Right lobe of liver (tissue), 4 donors: Measurements from ENCODE around the gene AKT1S1.

Source experiments
- POLR2A ChIP-seq: fragments of 450-650 bp; IDR thresholded peaks from one replicate; pipeline ENCODE4 v1.6.1; 2017; ENCODE audit warnings: antibody characterized with exemption, mild to moderate bottlenecking
- TF ChIP-seq, protein P1 (sequence below), 4 donors: fragments of 200-600 bp in 3 of 4; fragments of 450-650 bp in 1 of 4; IDR thresholded peaks; one replicate each; pipeline versions ENCODE4 v1.5.1 to v1.8.0; 2016 to 2022; ENCODE audit warnings: antibody characterized with exemption in 4 of 4, mild to moderate bottlenecking in 2 of 4
- donor health status: DM: no; HTN: no; CAD: no.
- donor health status: DM: no; HTN: no; CAD: no.
- donor health status: DM: no; HTN: yes; CAD: no.

DNA sequence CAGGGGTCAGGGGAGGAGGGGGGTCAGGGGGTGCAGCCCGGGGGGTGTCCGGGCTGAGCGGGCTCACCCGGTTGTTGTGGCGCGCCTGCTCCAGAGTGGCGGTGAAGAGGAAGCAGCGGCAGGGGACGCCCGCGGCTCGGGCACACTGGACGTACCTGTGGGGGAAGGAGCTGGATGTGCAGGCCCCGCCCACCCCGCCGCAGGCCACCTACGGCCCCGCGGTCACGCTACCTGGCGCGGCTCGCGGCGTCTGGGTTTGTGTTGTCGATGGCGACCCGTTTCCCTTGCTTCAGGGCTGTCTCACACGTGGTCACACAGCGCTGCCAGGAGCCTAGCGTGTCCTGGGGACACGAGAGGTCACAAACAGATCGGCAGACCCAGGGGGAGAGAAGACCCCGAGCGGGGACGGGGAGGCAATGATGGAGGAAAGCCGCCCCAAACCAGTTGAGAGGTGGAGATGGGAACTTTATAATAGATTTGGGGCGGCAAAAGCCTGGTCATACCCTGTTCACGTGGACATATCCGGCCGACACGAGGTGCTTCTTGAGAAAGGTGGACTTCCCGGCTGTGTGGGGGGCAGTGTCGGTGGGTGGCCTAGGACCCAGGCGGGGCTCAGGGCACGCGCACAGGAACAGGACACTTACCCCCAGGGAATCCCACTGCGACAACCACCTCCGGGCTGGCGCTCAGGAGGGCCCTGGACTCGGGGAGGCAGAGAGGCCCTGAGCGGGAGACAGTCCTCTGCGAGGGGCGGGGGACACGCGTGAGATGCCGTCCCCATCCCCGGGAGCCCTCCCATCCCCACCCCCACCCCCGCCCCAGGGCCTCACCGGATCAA is 15.4 kb downstream of the AKT1S1 start:
- TF ChIP-seq, protein P1, sequence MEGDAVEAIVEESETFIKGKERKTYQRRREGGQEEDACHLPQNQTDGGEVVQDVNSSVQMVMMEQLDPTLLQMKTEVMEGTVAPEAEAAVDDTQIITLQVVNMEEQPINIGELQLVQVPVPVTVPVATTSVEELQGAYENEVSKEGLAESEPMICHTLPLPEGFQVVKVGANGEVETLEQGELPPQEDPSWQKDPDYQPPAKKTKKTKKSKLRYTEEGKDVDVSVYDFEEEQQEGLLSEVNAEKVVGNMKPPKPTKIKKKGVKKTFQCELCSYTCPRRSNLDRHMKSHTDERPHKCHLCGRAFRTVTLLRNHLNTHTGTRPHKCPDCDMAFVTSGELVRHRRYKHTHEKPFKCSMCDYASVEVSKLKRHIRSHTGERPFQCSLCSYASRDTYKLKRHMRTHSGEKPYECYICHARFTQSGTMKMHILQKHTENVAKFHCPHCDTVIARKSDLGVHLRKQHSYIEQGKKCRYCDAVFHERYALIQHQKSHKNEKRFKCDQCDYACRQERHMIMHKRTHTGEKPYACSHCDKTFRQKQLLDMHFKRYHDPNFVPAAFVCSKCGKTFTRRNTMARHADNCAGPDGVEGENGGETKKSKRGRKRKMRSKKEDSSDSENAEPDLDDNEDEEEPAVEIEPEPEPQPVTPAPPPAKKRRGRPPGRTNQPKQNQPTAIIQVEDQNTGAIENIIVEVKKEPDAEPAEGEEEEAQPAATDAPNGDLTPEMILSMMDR (IDR thresholded peaks at IDR 0.05): no peak
- TF ChIP-seq POLR2A: no peak
